DOHH2 (cell line): ENCODE measurements around the gene SMAD4.

Experiments used
- CTCF ChIP-seq: fragments of 200-600 bp; sonication (generic); IDR thresholded peaks from one replicate; pipeline ENCODE4 v1.5.1; 2014; ENCODE audit warnings: antibody characterized with exemption, mild to moderate bottlenecking, low read depth, low read length; ENCODE audit not compliant: poor library complexity, severe bottlenecking
- EZH2phosphoT487 ChIP-seq: fragments of 200-600 bp; sonication (generic); IDR thresholded peaks from 2 replicates; pipeline ENCODE4 v1.6.1; 2017; ENCODE audit warnings: borderline replicate concordance, mild to moderate bottlenecking, antibody characterized with exemption, low read length, moderate library complexity, mixed read lengths

- TF ChIP-seq CTCF (no peak), EZH2phosphoT487 (no peak)
Measured at GRCh38 chr18:50992351-50992762, 37.7 kb upstream of the SMAD4 start.
